Panc1 (cell line): Measurements from ENCODE around the gene ADAM29. TPM values are rescaled to one million over a fixed set of nuclear protein-coding genes. Genes with fewer than 3 reads are reported as not detected.

Source experiments
- ATAC-seq: fragments of 200-7000 bp; cut with Tn5 transposase; 2 replicates; pipeline ENCODE4 v1.9.1; 2020; ENCODE audit warnings: mild to moderate bottlenecking, moderate library complexity
- BruUV-seq: library from RNA; stranded (reverse); fragments of 400-500 nt; replicated peaks from 2 replicates; lab custom pipeline; 2021; lab: Mats Ljungman, UMichigan
- CTCF ChIA-PET: fragments of 300-600 bp; sonication (Branson Sonifier 250); formaldehyde crosslinking; loops from one replicate; lab custom pipeline; 2022; ENCODE audit warnings: antibody characterized with exemption; lab: Charles Lee
- POLR2A ChIA-PET: fragments of 300-600 bp; sonication (Branson Sonifier 250); formaldehyde crosslinking; loops from one replicate; lab custom pipeline; 2022; ENCODE audit warnings: antibody characterized with exemption; lab: Charles Lee
- DNase-seq: peaks from one replicate; pipeline ENCODE4 v3.0.0-alpha.2; 2010; ENCODE audit warnings: low read depth, low spot score
- H3K27ac ChIP-seq: 2 replicates; pipeline ENCODE4 v1.5.1; 2011; ENCODE audit warnings: mild to moderate bottlenecking, low read length, inconsistent platforms
- H3K27me3 ChIP-seq: fragments of 200-500 bp; sonication (Bioruptor generic); 2 replicates; pipeline ENCODE4 v1.6.0; 2014; ENCODE audit warnings: low read length, inconsistent platforms; ENCODE audit not compliant: control insufficient read depth, insufficient read depth
- H3K36me3 ChIP-seq: fragments of 200-500 bp; sonication (Bioruptor generic); 2 replicates; pipeline ENCODE4 v1.5.1; 2014; ENCODE audit warnings: inconsistent platforms, mild to moderate bottlenecking, low read length, moderate library complexity; ENCODE audit not compliant: control insufficient read depth, insufficient read depth
- H3K4me1 ChIP-seq: 2 replicates; pipeline ENCODE4 v1.5.1; 2011; ENCODE audit warnings: inconsistent platforms, mild to moderate bottlenecking, low read length, moderate library complexity; ENCODE audit not compliant: control insufficient read depth, insufficient read depth
- H3K4me3 ChIP-seq, 2 experiments: 2 replicates each; pipeline ENCODE4 v1.5.1; 2011 to 2012; ENCODE audit warnings: low read depth in 2 of 2, low read length in 2 of 2, mild to moderate bottlenecking in 2 of 2, inconsistent platforms in 1 of 2, moderate library complexity in 1 of 2
- H3K9me3 ChIP-seq: fragments of 200-500 bp; sonication (Bioruptor generic); 2 replicates; pipeline ENCODE4 v1.5.1; 2014; ENCODE audit warnings: low read depth, mild to moderate bottlenecking, inconsistent platforms, low read length, moderate library complexity; ENCODE audit not compliant: control insufficient read depth, insufficient read depth
- POLR2AphosphoS5 ChIP-seq: IDR thresholded peaks from 2 replicates; pipeline ENCODE4 v1.6.1; 2012; ENCODE audit warnings: mild to moderate bottlenecking, low read depth, low read length, moderate library complexity
- REST ChIP-seq, 2 experiments: IDR thresholded peaks; 2 replicates each; pipeline ENCODE4 v1.6.1; 2011 to 2012; ENCODE audit warnings: low read depth in 2 of 2, control low read depth in 1 of 2, low read length in 1 of 2, mild to moderate bottlenecking in 1 of 2, moderate library complexity in 1 of 2; ENCODE audit not compliant: insufficient read depth in 1 of 2
- SIN3A ChIP-seq: IDR thresholded peaks from 2 replicates; pipeline ENCODE4 v1.6.1; 2012; ENCODE audit warnings: low read depth, mild to moderate bottlenecking, low read length, moderate library complexity, borderline replicate concordance; ENCODE audit not compliant: insufficient read depth
- TCF7L2 ChIP-seq: IDR thresholded peaks from 2 replicates; pipeline ENCODE4 v1.6.1; 2011; ENCODE audit warnings: mild to moderate bottlenecking, low read depth, low read length, inconsistent platforms
- in situ Hi-C: cut with HindIII; loops from 2 replicates; pipeline ENCODE4 v1.10.0; 2016; ENCODE audit warnings: low sequenced_read_pairs, low pct_unique_long_range_greater_than_20kb
- intact Hi-C: fragments of 100-400 bp; cut with micrococcal nuclease; formaldehyde crosslinking; loops from one replicate; pipeline ENCODE4 v1.10.0; 2022; ENCODE audit not compliant: unreplicated experiment
- total RNA-seq: library from RNA; stranded (reverse); gene quantifications from one replicate; pipeline ENCODE4 v1.2.1, GENCODE V29; 2021; ENCODE audit not compliant: unreplicated experiment
- TF ChIP-seq, protein P1 (sequence below): fragments of 450-650 bp; IDR thresholded peaks from 2 replicates; pipeline ENCODE4 v1.5.1; 2017; ENCODE audit warnings: mild to moderate bottlenecking

Gene ADAM29
- total RNA-seq, 1 experiment from 2014 or later, result not detected

- H3K9me3 ChIP-seq, result no peaks in the 10 kb centered on the region
- in situ Hi-C loops (no loop called here), intact Hi-C loops (no loop called here)
- no peak overlapping the region for H3K4me3 ChIP-seq
- H3K27ac ChIP-seq, result no peak overlapping the region
- H3K4me1 ChIP-seq, result no peaks in the 10 kb centered on the region
- CTCF ChIA-PET, result no interaction called here
- DNase-seq (no peak), ATAC-seq (no peak)
- no peaks in the 10 kb centered on the region for H3K27me3 ChIP-seq
- POLR2A ChIA-PET, result no interaction called here
- TF ChIP-seq REST (IDR thresholded peaks at IDR 0.05; ENCODE audit: insufficient read depth in 1 of 2, low read depth in 2 of 2, low read length in 1 of 2) (no peak), POLR2AphosphoS5 (no peak), SIN3A (no peak)
- TF ChIP-seq, protein P1, sequence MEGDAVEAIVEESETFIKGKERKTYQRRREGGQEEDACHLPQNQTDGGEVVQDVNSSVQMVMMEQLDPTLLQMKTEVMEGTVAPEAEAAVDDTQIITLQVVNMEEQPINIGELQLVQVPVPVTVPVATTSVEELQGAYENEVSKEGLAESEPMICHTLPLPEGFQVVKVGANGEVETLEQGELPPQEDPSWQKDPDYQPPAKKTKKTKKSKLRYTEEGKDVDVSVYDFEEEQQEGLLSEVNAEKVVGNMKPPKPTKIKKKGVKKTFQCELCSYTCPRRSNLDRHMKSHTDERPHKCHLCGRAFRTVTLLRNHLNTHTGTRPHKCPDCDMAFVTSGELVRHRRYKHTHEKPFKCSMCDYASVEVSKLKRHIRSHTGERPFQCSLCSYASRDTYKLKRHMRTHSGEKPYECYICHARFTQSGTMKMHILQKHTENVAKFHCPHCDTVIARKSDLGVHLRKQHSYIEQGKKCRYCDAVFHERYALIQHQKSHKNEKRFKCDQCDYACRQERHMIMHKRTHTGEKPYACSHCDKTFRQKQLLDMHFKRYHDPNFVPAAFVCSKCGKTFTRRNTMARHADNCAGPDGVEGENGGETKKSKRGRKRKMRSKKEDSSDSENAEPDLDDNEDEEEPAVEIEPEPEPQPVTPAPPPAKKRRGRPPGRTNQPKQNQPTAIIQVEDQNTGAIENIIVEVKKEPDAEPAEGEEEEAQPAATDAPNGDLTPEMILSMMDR, result no peak
- H3K36me3 ChIP-seq, result no peaks in the 10 kb centered on the region
- no TSS peak for BruUV-seq
These were observed 71.6 kb downstream of the ADAM29 start for GRCh38 chr4:174989791-174990190.

GRCh38 chr4:174993916-174994315 lies 75.8 kb downstream of the ADAM29 start:
- no peaks in the 10 kb centered on the region for H3K27me3 ChIP-seq
- H3K27ac ChIP-seq, result no peak overlapping the region
- POLR2A ChIA-PET, result no interaction called here
- H3K4me1 ChIP-seq, result no peaks in the 10 kb centered on the region
- BruUV-seq, result no TSS peak
- DNase-seq (no peak), ATAC-seq (no peak)
- no peak for TF ChIP-seq POLR2AphosphoS5
- H3K4me3 ChIP-seq, result no peak overlapping the region
- CTCF ChIA-PET, result no interaction called here
- in situ Hi-C loops, result no loop called here
- no peaks in the 10 kb centered on the region for H3K9me3 ChIP-seq
- H3K36me3 ChIP-seq, result no peaks in the 10 kb centered on the region
- intact Hi-C loops, result no loop called here

DNA sequence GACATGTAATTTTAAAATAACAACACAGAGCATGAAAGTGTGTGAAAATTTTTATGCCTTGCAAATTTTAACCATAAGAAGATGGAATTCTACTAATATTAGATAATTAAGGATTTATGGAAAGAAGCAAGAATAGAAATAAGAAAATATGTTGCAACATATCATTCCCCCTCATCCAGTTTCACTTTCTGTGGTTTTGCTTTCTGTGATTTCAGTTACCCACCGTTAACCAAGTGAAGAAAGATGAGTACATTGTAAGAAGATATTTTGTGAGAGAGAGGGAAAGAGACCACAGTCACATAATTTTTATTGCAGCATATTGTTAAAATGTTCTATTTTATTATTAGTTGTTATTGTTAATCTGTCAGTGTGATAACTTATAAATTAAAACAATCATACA lies 77.9 kb downstream of the ADAM29 start:
- ATAC-seq (no peak), DNase-seq (no peak)
- no peaks in the 10 kb centered on the region for H3K27me3 ChIP-seq
- intact Hi-C loops, result no loop called here
- no peaks in the 10 kb centered on the region for H3K9me3 ChIP-seq
- CTCF ChIA-PET, result no interaction called here
- no TSS peak for BruUV-seq
- no peaks in the 10 kb centered on the region for H3K36me3 ChIP-seq
- H3K4me1 ChIP-seq, result no peaks in the 10 kb centered on the region
- H3K27ac ChIP-seq, result no peak overlapping the region
- POLR2A ChIA-PET, result no interaction called here
- no peak for TF ChIP-seq POLR2AphosphoS5
- no peak for TF ChIP-seq REST (IDR thresholded peaks at IDR 0.05; ENCODE audit: insufficient read depth in 1 of 2, low read depth in 2 of 2, low read length in 1 of 2)
- no peak for TF ChIP-seq SIN3A
- TF ChIP-seq, protein P1, result no peak
- TF ChIP-seq TCF7L2, result no peak
- no peak overlapping the region for H3K4me3 ChIP-seq
- in situ Hi-C loops, result no loop called here
